HepG2 (cell line): ENCODE results near the gene FMR1. TPM values are rescaled to one million over a fixed set of nuclear protein-coding genes. Genes with fewer than 3 reads are reported as not detected.
A peak's percentile ranks its signal among the peaks of the same experiment; 100 is the strongest.

Source experiments
- AGO2 ChIP-seq: fragments of 200-400 bp; formaldehyde crosslinking; optimal IDR thresholded peaks from 2 replicates; pipeline ENCODE3; 2017; ENCODE audit warnings: mild to moderate bottlenecking, low read depth, low read length, moderate library complexity
- GABPB1 ChIP-seq: IDR thresholded peaks from 2 replicates; pipeline ENCODE4 v1.6.1; 2016; ENCODE audit warnings: mild to moderate bottlenecking, missing genetic modification reagents, moderate library complexity, missing compliant biosample characterization
- KMT2B ChIP-seq: IDR thresholded peaks from 2 replicates; pipeline ENCODE4 v1.6.1; 2016; ENCODE audit warnings: missing genetic modification reagents, missing compliant biosample characterization
- NFE2L1 ChIP-seq: sonication (generic); formaldehyde crosslinking; IDR thresholded peaks from 2 replicates; pipeline ENCODE4 v1.4.0; 2020; ENCODE audit warnings: missing genetic modification reagents, mild to moderate bottlenecking, borderline replicate concordance
- NRL ChIP-seq: sonication (generic); formaldehyde crosslinking; IDR thresholded peaks from 2 replicates; pipeline ENCODE4 v1.5.0; 2020; ENCODE audit warnings: missing genetic modification reagents, mild to moderate bottlenecking, moderate library complexity, borderline replicate concordance
- SIX1 ChIP-seq: sonication (generic); formaldehyde crosslinking; IDR thresholded peaks from 2 replicates; pipeline ENCODE4 v1.4.0; 2020; ENCODE audit warnings: missing genetic modification reagents, borderline replicate concordance
- ZHX2 ChIP-seq, 2 experiments: sonication (generic) in 1 of 2; formaldehyde crosslinking in 1 of 2; IDR thresholded peaks; 2 replicates each; pipeline versions ENCODE4 v1.6.1 to v1.9.0; 2014 to 2022; ENCODE audit warnings: antibody characterized with exemption in 1 of 2, borderline replicate concordance in 1 of 2, inconsistent platforms in 1 of 2, low read depth in 1 of 2, missing genetic modification reagents in 1 of 2
- ZNF280D ChIP-seq: sonication (generic); formaldehyde crosslinking; IDR thresholded peaks from 2 replicates; pipeline ENCODE4 v1.5.1; 2020; ENCODE audit warnings: mild to moderate bottlenecking, missing genetic modification reagents
- ZNF333 ChIP-seq: sonication (generic); formaldehyde crosslinking; IDR thresholded peaks from 2 replicates; pipeline ENCODE4 v1.4.0; 2020; ENCODE audit warnings: mild to moderate bottlenecking, missing genetic modification reagents, borderline replicate concordance
- ZNF563 ChIP-seq: sonication (generic); formaldehyde crosslinking; IDR thresholded peaks from 2 replicates; pipeline ENCODE4 v1.8.0; 2022; ENCODE audit warnings: mild to moderate bottlenecking, moderate library complexity, missing genetic modification reagents
- ZNF615 ChIP-seq: sonication (generic); formaldehyde crosslinking; IDR thresholded peaks from 2 replicates; pipeline ENCODE4 v1.5.0; 2020; ENCODE audit warnings: mild to moderate bottlenecking, missing genetic modification reagents, borderline replicate concordance
- ZNF710 ChIP-seq: sonication (generic); formaldehyde crosslinking; IDR thresholded peaks from 2 replicates; pipeline ENCODE4 v1.5.0; 2020; ENCODE audit warnings: mild to moderate bottlenecking, missing genetic modification reagents, borderline replicate concordance
- ZNF713 ChIP-seq: sonication (generic); formaldehyde crosslinking; IDR thresholded peaks from 2 replicates; pipeline ENCODE4 v1.4.0; 2020; ENCODE audit warnings: mild to moderate bottlenecking, missing genetic modification reagents
- ZNF883 ChIP-seq: sonication (generic); formaldehyde crosslinking; IDR thresholded peaks from 2 replicates; pipeline ENCODE4 v1.5.1; 2020; ENCODE audit warnings: mild to moderate bottlenecking, missing genetic modification reagents; ENCODE audit errors: not compliant biosample characterization
- ZSCAN20 ChIP-seq: sonication (generic); formaldehyde crosslinking; IDR thresholded peaks from 2 replicates; pipeline ENCODE4 v1.4.0; 2020; ENCODE audit warnings: missing genetic modification reagents, mild to moderate bottlenecking, borderline replicate concordance
- polyA plus RNA-seq, 8 experiments: library from polyadenylated mRNA; depleted of rRNA in 3 of 8; stranded (reverse) in 7 of 8; unstranded in 1 of 8; fragments of >200 nt; fragmentation: Illumina TruSeq in 4 of 8; extraction: Trizol in 4 of 8; gene quantifications; 2 replicates each; pipeline versions ENCODE4 v1.2.1 to v1.2.3, GENCODE V29; 2011 to 2016; ENCODE audit warnings: low read depth in 4 of 8, missing spikeins in 1 of 8, mixed read lengths in 1 of 8; ENCODE audit not compliant: insufficient read depth in 1 of 8
- total RNA-seq, 5 experiments: library from RNA; depleted of rRNA; stranded (reverse); fragments of >200 nt; fragmentation: Illumina TruSeq; extraction: Trizol; gene quantifications; 2 replicates each; pipeline ENCODE4 v1.2.3, GENCODE V29; 2016; ENCODE audit warnings: low read depth in 1 of 5
- TF ChIP-seq, protein P1 (sequence below): sonication (generic); formaldehyde crosslinking; IDR thresholded peaks from 2 replicates; pipeline ENCODE4 v1.4.0; 2020; ENCODE audit warnings: mild to moderate bottlenecking, missing genetic modification reagents

The FMR1 gene
- total and polyA plus RNA-seq, 2 of the 13 experiments (the other 11 are each of a cell fraction or from before 2014, with no cell fraction given) = 27.8 to 49.6 TPM

DNA sequence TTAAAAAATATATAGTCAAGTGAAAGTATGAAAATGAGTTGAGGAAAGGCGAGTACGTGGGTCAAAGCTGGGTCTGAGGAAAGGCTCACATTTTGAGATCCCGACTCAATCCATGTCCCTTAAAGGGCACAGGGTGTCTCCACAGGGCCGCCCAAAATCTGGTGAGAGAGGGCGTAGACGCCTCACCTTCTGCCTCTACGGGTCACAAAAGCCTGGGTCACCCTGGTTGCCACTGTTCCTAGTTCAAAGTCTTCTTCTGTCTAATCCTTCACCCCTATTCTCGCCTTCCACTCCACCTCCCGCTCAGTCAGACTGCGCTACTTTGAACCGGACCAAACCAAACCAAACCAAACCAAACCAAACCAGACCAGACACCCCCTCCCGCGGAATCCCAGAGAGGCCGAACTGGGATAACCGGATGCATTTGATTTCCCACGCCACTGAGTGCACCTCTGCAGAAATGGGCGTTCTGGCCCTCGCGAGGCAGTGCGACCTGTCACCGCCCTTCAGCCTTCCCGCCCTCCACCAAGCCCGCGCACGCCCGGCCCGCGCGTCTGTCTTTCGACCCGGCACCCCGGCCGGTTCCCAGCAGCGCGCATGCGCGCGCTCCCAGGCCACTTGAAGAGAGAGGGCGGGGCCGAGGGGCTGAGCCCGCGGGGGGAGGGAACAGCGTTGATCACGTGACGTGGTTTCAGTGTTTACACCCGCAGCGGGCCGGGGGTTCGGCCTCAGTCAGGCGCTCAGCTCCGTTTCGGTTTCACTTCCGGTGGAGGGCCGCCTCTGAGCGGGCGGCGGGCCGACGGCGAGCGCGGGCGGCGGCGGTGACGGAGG, at the start of gene FMR1 (continued):
- no peak for TF ChIP-seq ZNF280D (CRISPR knock-in tag)
- no peak for TF ChIP-seq ZHX2 (IDR thresholded peaks at IDR 0.05; ENCODE audit: low read depth)
- TF ChIP-seq ZHX2 (CRISPR knock-in tag; IDR thresholded peaks at IDR 0.05; ENCODE audit: borderline replicate concordance) = no peak
- TF ChIP-seq ZNF333 (CRISPR knock-in tag) = no peak
- TF ChIP-seq, protein P1, sequence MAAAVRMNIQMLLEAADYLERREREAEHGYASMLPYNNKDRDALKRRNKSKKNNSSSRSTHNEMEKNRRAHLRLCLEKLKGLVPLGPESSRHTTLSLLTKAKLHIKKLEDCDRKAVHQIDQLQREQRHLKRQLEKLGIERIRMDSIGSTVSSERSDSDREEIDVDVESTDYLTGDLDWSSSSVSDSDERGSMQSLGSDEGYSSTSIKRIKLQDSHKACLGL = peak; percentile 37; the same call in 1 of the 2 replicates
- no peak for TF ChIP-seq ZSCAN20
- no peak for TF ChIP-seq ZNF615
- TF ChIP-seq GABPB1 (CRISPR knock-in tag) = peak; percentile 80
- no peak for TF ChIP-seq NFE2L1 (CRISPR knock-in tag)
- no peak for TF ChIP-seq ZNF563 (CRISPR knock-in tag)
- peak; percentile 29 for TF ChIP-seq ZNF883 (CRISPR knock-in tag)
- TF ChIP-seq AGO2 = no peak
- no peak for TF ChIP-seq SIX1 (CRISPR knock-in tag)
- TF ChIP-seq ZNF710 (CRISPR knock-in tag) = no peak
- peak; percentile 84 for TF ChIP-seq KMT2B (CRISPR knock-in tag)
- no peak for TF ChIP-seq NRL
- no peak for TF ChIP-seq ZNF713 (CRISPR knock-in tag)
